ENCODE measurements around the gene DCLK1.

Gene DCLK1

DNA sequence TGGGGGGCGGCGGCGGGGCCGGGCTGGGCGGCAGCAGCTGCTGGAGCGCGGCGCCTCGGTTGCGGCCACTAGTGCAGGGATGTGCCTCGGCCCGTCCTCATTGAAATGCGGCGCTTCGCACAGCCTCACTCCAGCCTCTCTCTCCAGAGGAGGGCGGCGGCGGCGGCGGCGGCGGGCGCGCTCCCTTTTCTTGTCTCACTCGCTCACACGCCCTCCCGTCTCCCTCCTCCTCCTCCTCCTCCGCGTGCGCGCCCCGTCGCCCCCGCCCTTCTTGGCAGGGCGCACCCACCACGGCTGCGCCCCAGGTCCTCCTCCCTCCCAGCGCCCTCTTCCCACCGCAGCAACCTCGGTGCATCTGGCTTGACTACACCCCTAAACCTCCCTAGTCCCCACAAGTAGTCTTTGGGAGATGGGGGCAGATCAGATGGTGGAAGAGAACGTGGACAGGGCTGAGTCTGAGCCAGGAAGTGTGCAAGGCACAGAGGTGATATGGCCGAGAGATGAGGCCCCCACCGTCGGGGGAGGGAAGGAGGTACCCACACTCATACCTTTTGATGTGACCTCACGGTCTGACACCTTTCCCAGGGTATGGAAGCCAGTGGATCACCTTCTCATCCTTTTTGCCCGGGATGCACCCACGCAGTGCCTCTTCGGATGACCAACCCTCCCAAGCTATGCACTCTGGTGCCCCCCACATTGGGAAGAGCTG is at the start of gene DCLK1:
TSS of gene DCLK1 (minus strand) at position 161 of the 709 bp plus-strand sequence.
- peak; percentile 56 for DNase-seq

- DNase-seq = no peak
Measured at GRCh38 chr13:36175621-36176020, 44.4 kb upstream of the DCLK1 start.

- DNase-seq = no peak
Measured at GRCh38 chr13:36174923-36175322, 43.7 kb upstream of the DCLK1 start.

DNA sequence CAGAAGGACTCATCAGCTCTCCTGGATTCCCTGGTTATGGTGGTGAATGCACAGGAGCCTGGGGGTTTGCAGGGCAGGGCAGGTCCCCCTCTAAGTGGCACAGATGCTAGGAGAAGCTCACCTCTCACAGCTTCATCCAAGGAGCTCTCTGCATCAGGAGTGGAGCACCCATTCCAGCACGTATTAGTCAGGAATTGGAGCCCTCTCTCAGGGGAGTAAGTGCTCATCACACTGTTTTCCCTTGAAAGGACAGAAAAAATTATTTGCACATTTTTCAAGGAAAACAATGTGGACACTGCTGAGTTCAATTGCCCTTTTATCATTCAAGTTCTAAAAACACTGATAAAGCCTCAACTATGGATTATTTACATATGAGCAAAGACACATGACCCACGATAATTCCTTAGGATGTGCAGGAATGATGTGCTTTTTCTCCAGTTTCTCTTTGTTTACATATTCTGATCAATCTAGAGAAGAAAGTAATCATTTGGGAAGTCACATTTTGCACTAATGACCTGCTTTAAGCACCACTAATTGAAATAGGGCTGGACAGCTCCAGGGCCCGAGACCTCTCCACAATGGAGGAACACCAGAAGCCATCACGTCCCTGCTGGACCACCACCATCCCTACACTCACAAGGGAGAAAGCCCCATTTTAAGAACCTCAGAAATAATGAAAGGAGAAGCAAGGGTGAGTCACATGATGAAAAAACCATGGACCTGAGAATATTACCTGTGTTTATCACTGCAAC is 42.6 kb upstream of the DCLK1 start:
- no peak for DNase-seq

DNA sequence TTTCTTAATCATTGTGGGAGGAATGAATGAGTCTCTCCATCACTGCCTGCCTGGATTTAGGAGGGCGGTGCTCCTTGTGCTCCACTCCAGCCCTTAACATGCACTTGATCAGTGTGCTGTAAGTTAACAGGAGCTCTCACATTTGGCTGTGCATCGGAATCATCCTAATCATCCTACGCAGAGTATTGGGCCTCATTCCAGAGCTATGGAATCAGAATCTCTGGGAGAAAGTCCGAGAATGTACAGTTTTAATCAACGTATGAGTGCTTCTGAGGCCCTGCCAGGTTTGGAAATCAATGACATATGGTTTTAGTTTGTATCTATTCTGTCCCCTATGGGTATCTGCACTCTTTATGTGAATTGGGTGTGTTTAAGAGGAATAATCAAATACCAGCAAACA is 34.9 kb upstream of the DCLK1 start:
- no peak for DNase-seq

DNA sequence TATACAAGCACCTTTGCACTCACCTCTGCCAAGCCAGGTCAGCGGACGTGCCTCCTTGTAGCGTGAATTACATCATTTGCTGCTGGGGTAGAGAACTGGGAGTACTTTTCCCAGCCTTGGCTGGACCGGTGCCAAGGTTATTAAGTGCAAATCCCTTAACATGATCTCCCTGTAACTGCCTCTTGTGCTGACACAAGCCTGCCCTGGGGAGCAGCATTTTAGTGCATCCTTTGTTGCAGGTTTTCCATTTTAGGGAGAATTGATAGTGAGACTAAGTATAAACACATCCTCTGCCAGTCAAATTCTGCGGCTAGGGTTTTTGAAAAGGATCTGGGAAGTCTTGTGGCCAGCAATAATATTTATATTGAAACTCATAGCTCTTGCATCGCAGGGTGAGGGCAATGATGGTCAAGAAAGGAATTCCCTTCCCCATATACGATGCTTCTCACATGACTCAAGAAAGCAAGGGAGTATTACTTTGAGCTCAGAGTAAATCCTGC is 32.7 kb upstream of the DCLK1 start:
- DNase-seq = no peak

GRCh38 chr13:36163286-36163685 is 32.1 kb upstream of the DCLK1 start:
- no peak for DNase-seq

DNA sequence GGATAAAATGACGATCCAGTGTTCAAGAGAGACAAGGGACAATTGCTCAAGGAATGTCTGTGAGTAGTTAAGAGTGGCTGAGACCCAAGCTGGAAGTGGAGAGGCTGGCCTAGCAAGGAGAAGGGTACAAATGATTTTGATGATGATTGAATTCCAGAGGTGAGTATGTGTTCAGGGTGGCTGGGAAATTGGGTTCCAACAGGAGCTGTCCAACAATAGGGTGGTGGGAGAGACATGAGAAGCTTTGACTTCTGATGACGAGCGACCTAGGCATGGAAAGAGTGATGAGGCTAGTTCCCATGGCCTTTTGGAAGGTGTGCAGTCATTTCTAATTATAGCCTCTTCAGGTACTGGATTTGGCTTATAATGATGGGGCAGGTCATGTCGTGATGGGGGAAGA is 29.1 kb upstream of the DCLK1 start:
- no peak for DNase-seq

GRCh38 chr13:36158611-36159010 is 27.4 kb upstream of the DCLK1 start:
- no peak for DNase-seq

DNA sequence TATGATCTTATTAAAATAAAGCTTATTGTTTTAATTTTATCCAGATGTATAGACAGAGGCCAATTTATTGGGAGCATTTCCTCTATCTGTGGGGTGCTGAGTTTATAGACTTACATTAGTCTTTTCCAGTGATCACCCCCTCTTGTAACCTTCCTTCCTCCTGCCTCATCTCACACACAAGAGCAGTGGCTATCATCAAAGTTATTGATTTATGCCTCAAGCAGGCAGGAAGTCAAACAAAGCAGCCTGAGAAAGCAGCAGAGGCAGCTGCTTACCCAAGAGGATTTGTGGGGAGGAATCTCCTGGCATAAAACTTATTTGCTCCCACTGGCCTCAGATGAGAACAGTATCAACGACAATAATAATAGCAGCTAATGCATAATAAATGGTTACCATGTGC is 26.3 kb upstream of the DCLK1 start:
- no peak for DNase-seq

DNA sequence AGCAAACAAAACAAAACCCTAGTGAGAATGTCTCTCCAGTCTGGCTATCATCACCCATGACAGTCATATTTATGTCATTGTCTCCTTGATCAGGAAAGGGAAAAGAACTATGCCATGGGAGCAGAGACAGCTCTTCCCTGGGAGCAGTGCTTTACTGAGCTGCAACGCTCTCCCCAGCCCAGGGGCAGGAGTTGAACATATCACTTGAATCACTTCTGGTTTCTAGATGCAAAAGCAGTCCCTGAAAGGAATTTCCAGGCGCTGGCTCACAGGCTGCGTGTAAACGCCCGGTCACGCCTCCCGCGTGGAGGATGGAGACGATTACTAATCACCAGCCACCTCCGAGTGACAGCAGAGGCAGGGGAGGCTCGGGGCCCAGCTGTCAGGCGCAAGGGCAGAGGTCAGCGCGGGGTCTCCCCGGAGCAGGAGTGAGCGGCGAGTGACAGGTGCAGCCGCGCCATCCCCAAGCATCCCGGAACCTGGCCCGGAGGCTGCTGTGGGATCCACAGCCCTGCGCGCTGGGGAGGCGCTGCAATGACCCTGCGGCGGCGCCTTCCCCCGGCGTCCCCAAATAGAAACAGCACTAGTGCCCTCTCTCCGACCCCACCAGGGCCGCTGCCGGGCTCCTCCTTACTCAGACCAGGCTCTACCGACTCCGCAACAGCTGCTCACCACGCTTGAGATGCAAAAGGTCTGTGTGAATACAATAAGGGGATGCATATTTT is 23.5 kb upstream of the DCLK1 start:
- DNase-seq = no peak

DNA sequence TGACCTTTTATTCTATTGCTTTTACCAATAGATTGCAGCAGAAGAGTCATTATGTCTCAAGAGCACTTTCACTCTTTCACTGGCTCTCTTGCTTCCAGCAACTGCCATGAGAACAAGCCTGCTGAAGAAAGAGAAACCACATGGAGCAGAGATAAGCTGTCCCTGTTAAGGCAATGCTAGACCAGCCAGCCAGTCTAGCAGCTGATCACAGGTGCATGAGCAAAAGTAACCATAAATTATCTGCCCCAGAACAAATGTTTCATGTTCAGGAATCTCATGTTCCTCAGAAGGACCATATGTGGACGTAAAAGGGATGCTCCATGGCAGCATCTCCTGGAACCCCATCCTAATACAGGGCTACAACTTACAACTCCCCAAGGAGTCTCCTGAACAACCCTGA is 20.4 kb upstream of the DCLK1 start:
- DNase-seq = no peak

DNA sequence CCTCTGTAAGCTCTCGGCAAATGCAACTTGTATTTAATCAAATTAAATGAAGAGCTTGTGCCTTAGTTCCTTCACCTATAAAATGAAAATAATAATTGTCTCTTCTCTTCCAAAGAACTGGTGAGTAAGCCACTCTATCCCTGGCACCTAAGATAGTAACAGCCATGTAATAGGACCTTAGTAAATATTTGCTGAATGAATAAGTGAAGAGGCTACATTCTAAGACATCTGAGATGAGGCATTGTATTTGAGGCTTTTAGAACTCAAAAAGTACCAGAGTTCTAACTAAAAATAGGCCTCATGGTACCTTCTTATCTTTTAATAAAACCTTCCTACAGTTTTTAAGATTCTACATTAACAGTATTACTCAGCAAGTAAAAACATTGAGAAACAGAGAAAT is 17.3 kb upstream of the DCLK1 start:
- DNase-seq = no peak

DNA sequence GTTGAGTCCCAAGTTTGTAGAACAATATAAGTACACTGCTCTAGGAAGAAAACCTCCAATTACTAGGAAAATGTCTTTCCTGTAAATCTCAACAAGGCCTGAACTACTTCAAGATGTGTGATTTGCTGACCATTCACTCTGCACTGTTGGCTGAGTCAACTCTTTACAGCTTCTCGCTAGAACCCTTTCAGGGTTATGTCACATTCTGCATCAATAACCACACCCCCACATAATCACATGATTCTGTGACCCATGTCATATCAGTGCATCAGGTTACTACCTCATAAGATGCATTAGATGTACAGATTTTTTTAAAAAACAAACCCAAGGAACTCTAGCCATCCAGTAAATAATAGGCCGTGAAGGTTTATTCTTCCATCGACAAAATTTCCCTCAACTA is 16.1 kb upstream of the DCLK1 start:
- DNase-seq = no peak

DNA sequence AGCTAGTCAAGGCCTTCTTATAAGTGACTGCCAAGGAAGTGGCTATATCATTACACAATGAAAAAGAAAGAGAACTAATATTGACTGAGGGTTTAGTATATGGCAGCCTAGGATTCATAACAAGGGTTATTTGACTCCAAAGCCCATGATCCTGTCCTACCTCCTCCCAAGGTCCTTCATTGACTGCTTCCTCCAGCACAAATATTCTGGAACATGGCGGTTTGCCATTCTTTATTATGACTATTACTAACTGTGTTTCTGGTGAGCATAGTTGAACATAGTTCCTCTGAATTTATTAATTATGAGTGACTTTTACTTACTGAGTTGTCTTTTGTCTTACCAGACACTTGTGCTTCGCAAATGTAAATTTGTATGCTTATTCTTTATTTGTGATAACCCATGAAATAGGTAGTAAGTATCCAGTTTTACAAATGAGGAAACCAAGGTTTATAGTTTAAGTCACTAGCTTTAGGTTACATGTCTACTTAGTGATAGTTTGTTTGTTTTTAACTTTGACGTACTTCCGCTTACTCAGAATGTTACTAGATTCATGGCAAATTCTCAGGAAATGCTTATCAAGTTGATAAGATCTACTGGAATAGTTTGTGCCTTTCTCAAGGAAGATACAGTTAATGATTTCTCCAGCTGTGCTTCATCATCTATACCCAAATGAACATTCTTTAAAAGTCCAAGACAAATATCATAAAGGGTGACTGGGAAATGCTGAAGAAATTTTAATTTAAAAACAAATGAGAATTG is 15.5 kb upstream of the DCLK1 start:
- DNase-seq = no peak

DNA sequence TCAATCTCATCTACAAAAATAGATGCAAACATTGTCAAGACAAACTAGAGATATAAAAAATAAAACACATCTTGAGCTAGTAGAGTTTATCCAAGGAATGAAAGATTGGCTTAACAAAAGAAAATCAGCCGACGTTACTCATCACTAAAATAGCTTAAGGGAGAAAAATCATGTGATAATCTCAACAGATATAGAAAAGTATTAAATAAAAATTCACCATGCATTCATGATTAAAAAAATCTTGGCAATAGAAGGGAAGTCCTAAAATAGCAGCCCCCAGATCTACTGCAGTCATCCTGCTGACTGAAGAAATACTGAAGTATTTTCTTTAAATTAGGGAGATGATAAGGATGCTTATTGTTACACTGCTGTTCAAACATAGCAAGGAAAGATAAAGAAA is 12.6 kb upstream of the DCLK1 start:
- DNase-seq = no peak

DNA sequence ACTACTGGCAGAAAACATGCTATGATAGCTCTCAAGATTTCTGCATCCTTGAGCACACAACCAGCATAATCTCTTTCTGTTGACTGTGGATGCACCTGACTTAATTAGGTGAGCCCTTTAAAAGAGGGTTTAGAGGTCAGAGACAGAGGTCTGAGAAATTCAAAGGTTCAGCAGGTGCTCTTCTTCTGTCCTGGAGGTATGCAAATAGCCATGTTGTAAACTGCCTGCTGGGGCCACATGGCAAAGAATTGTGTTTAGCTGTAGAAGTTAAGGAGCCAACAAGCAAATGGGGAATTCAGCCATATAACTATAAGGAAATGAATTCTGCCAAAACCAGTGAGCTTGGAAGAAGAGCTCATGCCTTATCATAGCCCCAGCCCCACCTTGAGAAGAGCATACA is 11.6 kb upstream of the DCLK1 start:
- DNase-seq = no peak

GRCh38 chr13:36135876-36136275 is 4.7 kb upstream of the DCLK1 start:
- no peak for DNase-seq

GRCh38 chr13:36134632-36135031 is 3.5 kb upstream of the DCLK1 start:
- no peak for DNase-seq

- DNase-seq = no peak
Measured at GRCh38 chr13:36133950-36134626, 2.9 kb upstream of the DCLK1 start.

DNA sequence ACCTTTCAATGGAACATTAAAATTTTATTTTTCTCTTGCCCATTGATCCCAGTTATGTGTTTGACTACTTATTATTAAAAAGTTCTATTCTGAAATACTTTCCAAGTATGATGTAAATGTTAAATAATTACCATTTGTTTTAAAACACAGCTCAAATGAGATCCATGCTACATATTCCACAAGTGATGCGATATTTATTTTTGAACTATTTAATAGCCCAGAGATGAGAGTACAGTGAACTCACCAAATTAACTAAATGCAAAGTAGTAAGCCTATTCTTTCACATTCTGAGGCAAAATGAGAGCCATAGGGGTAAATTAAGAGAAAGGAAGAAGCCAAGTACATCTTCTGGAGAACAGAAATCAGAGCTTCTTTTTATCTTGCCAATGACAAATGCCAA is 1.2 kb upstream of the DCLK1 start:
- DNase-seq = no peak

DNA sequence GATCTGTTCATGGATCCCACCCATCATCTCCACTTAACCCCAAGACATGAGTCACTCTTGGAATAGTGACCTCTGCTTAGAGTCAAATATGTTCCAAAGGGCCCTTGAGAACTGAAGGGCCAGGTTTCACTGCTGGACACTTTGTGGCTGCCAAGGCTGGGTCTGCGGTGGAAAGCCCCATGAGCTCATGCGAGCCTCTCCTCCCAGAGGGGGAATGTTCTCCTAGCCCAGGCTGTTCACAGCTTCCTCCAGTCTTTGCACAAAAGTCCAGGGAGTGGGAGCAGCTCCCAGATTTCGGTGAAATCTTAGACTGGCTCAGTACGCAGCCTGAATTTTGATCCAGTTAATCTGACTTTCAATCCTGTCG is 732 bp upstream of the DCLK1 start:
- no peak for DNase-seq

Measured in hematopoietic multipotent progenitor cell treated with erythropoietin and hydrocortisone succinate and interleukin-3 and kit ligand, for 4 days (in vitro differentiated cells).